GM23338 (cell line): ENCODE measurements around the gene ZNF488. TPM values are rescaled to one million over a fixed set of nuclear protein-coding genes. Genes with fewer than 3 reads are reported as not detected.

ENCODE experiments used
- ATAC-seq: fragments of 200-7000 bp; cut with Tn5 transposase; 3 replicates; pipeline ENCODE4 v1.9.1; 2020
- DNase-seq: peaks from one replicate; pipeline ENCODE4 v3.0.0-alpha.2; 2015; ENCODE audit warnings: low spot score
- H2AFZ ChIP-seq: fragments of 200-600 bp; sonication (generic); 2 replicates; pipeline ENCODE4 v1.8.0; 2016; ENCODE audit warnings: antibody characterized with exemption, mild to moderate bottlenecking, moderate library complexity
- H3F3A ChIP-seq: fragments of 200-600 bp; sonication (generic); replicated peaks from 2 replicates; pipeline ENCODE4 v1.8.0; 2017; ENCODE audit warnings: antibody characterized with exemption, mixed run types, low read depth
- H3K27ac ChIP-seq: fragments of 200-600 bp; sonication (generic); 2 replicates; pipeline ENCODE4 v1.6.1; 2016; ENCODE audit warnings: low read depth
- H3K27me3 ChIP-seq: fragments of 200-600 bp; sonication (generic); 2 replicates; pipeline ENCODE4 v1.8.0; 2016; ENCODE audit warnings: mild to moderate bottlenecking, mixed run types, moderate library complexity; ENCODE audit not compliant: insufficient read depth
- H3K36me3 ChIP-seq: fragments of 200-600 bp; sonication (generic); 2 replicates; pipeline ENCODE4 v1.8.0; 2016; ENCODE audit warnings: mild to moderate bottlenecking; ENCODE audit not compliant: insufficient read depth
- H3K4me1 ChIP-seq: fragments of 200-600 bp; sonication (generic); 2 replicates; pipeline ENCODE4 v1.8.0; 2016; ENCODE audit warnings: mild to moderate bottlenecking, moderate library complexity; ENCODE audit not compliant: insufficient read depth
- H3K4me2 ChIP-seq: fragments of 200-600 bp; sonication (generic); 2 replicates; pipeline ENCODE4 v1.7.1; 2017; ENCODE audit warnings: mixed run types
- H3K4me3 ChIP-seq: fragments of 200-600 bp; sonication (generic); 2 replicates; pipeline ENCODE4 v1.6.1; 2016; ENCODE audit warnings: mixed run types
- H3K79me2 ChIP-seq: fragments of 200-600 bp; sonication (generic); replicated peaks from 2 replicates; pipeline ENCODE4 v1.8.0; 2017; ENCODE audit warnings: mild to moderate bottlenecking; ENCODE audit not compliant: insufficient read depth
- H3K9me2 ChIP-seq: fragments of 200-600 bp; sonication (generic); 2 replicates; pipeline ENCODE4 v1.8.0; 2017; ENCODE audit not compliant: insufficient read depth
- H4K20me1 ChIP-seq: fragments of 200-600 bp; sonication (generic); replicated peaks from 2 replicates; pipeline ENCODE4 v1.8.0; 2017; ENCODE audit warnings: mild to moderate bottlenecking; ENCODE audit not compliant: insufficient read depth
- H3K27ac Mint-ChIP-seq: 2 replicates; pipeline ENCODE4 v1.8.0; 2020; ENCODE audit warnings: inconsistent platforms, mild to moderate bottlenecking, moderate library complexity, mixed read lengths
- H3K27me3 Mint-ChIP-seq: 3 replicates; pipeline ENCODE4 v1.8.0; 2022; ENCODE audit warnings: low read depth, mild to moderate bottlenecking, moderate library complexity, mixed read lengths, inconsistent platforms; ENCODE audit not compliant: insufficient read depth, poor library complexity
- H3K36me3 Mint-ChIP-seq: 3 replicates; pipeline ENCODE4 v1.8.0; 2021; ENCODE audit warnings: low read depth, mild to moderate bottlenecking, inconsistent platforms, moderate library complexity, mixed read lengths
- H3K4me1 Mint-ChIP-seq: 3 replicates; pipeline ENCODE4 v1.8.0; 2020; ENCODE audit warnings: mild to moderate bottlenecking, inconsistent platforms, mixed read lengths
- H3K4me3 Mint-ChIP-seq: 3 replicates; pipeline ENCODE4 v1.8.0; 2021; ENCODE audit warnings: moderate library complexity, mild to moderate bottlenecking, inconsistent platforms, mixed read lengths
- H3K9me3 Mint-ChIP-seq: 3 replicates; pipeline ENCODE4 v1.8.0; 2020; ENCODE audit warnings: moderate library complexity, mild to moderate bottlenecking, inconsistent platforms, mixed read lengths
- JUNB ChIP-seq: IDR thresholded peaks from one replicate; pipeline ENCODE4 v1.6.1; 2016; ENCODE audit warnings: antibody characterized with exemption; ENCODE audit not compliant: unreplicated experiment
- POLR2AphosphoS5 ChIP-seq: IDR thresholded peaks from 2 replicates; pipeline ENCODE4 v1.6.1; 2016; ENCODE audit warnings: antibody characterized with exemption, low read depth
- REST ChIP-seq: IDR thresholded peaks from one replicate; pipeline ENCODE4 v1.6.1; 2018; ENCODE audit warnings: antibody characterized with exemption; ENCODE audit not compliant: unreplicated experiment
- STAT1 ChIP-seq: IDR thresholded peaks from one replicate; pipeline ENCODE4 v1.6.1; 2016; ENCODE audit warnings: antibody characterized with exemption; ENCODE audit not compliant: unreplicated experiment
- ZNF114 ChIP-seq: fragments of 250-450 bp; sonication (Bioruptor Pico); IDR thresholded peaks from 2 replicates; pipeline ENCODE4 v1.5.0; 2020; ENCODE audit warnings: mild to moderate bottlenecking, moderate library complexity
- polyA plus RNA-seq: library from polyadenylated mRNA; unstranded; fragments of >200 nt; fragmentation: Nextera tagmentation; extraction: Ambion mirVana; gene quantifications from 2 replicates; pipeline ENCODE4 v1.2.1, GENCODE V29; 2016
- total RNA-seq: library from RNA; depleted of rRNA; stranded (reverse); fragments of >200 nt; shearing (Covaris generic); gene quantifications from 2 replicates; pipeline ENCODE4 v1.2.3, GENCODE V29; 2014

ZNF488 gene
- total and polyA plus RNA-seq, 2 experiments from 2014 or later: 2.5 to 5.2 TPM

- Histone ChIP-seq H3K4me3 (no peak overlapping the region), H3K27ac (no peak overlapping the region), H3F3A (no peaks in the 10 kb centered on the region), H3K36me3 (no peaks in the 10 kb centered on the region), H3K4me1 (peaks cover 13% of the 10 kb centered on the region), H3K4me2 (no peak overlapping the region), H3K9me2 (no peaks in the 10 kb centered on the region), H3K79me2 (no peaks in the 10 kb centered on the region), H3K27me3 (no peaks in the 10 kb centered on the region), H4K20me1 (no peaks in the 10 kb centered on the region), H2AFZ (no peak overlapping the region)
- peaks cover 6% of the 10 kb centered on the region for H3K27me3 Mint-ChIP-seq
- no peak overlapping the region for H3K27ac Mint-ChIP-seq
- H3K9me3 Mint-ChIP-seq: no peaks in the 10 kb centered on the region
- TF ChIP-seq REST: no peak
- H3K36me3 Mint-ChIP-seq: no peaks in the 10 kb centered on the region; the same call in 2 of the 3 replicates
- DNase-seq (no peak), ATAC-seq (no peak)
- no peak overlapping the region for H3K4me3 Mint-ChIP-seq
- peaks cover 24% of the 10 kb centered on the region for H3K4me1 Mint-ChIP-seq
Measured at GRCh38 chr10:47370015-47370767, 13.9 kb downstream of the ZNF488 start.

DNA sequence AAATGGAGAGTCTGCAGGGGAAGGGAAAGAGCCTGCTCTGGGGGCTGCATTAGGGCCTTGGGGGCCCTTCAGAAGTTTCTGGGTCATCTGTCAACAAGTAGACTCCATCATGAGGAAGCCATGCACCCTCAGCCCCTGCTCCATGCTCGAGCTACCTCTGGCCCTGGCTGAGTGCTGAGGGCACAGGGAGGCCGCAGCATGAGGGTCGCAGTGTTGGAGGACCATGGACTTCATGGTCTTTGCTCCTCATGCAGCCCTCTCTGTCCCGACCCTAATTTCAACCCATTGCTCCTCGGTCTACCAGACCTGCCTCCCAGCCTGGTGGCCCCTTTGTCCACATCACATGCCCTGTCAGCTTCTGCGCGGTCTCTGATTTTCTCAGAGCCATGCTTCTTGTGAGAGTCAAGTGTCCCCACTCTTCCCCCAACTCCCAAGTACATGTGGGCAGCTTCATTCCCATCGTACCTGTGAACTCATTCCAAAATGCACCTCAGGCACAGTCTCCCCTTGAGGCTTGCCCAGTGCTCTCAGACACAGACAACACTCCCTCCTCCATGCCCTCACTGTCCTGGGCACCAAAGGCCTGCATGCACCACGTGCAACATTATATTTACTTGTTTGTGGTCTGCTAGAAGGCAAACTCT, 14.7 kb downstream of the ZNF488 start:
- no peak overlapping the region for H2AFZ ChIP-seq
- Mint-ChIP-seq H3K36me3 (no peaks in the 10 kb centered on the region; the same call in 2 of the 3 replicates), H3K4me1 (peaks cover 32% of the 10 kb centered on the region), H3K27me3 (peaks cover 6% of the 10 kb centered on the region), H3K9me3 (no peaks in the 10 kb centered on the region), H3K4me3 (no peak overlapping the region), H3K27ac (no peak overlapping the region)
- TF ChIP-seq STAT1: no peak
- no peak for TF ChIP-seq ZNF114
- TF ChIP-seq JUNB: no peak
- TF ChIP-seq POLR2AphosphoS5: no peak
- no peak for ATAC-seq
- no peaks in the 10 kb centered on the region for H3K9me2 ChIP-seq
- no peaks in the 10 kb centered on the region for H3K36me3 ChIP-seq
- no peak overlapping the region for H3K4me3 ChIP-seq
- no peaks in the 10 kb centered on the region for H3K79me2 ChIP-seq
- H3K4me2 ChIP-seq: no peak overlapping the region
- no peak for DNase-seq
- H3K27me3 ChIP-seq: no peaks in the 10 kb centered on the region
- no peaks in the 10 kb centered on the region for H3F3A ChIP-seq
- H3K27ac ChIP-seq: no peak overlapping the region
- H4K20me1 ChIP-seq: no peaks in the 10 kb centered on the region
- H3K4me1 ChIP-seq: peaks cover 13% of the 10 kb centered on the region
